SW480 (cell line): ENCODE results near the gene TMX2.
"Not testable (repeated sequence)": the region's sequence is repeated elsewhere in the genome, so short reads cannot be mapped to it uniquely, and the experiment has no call there.

Experiments used
- DNase-seq: peaks from one replicate; pipeline ENCODE4 v3.0.0-alpha.2; 2016; ENCODE audit warnings: low spot score

TMX2 gene

GRCh38 chr11:57713835-57714234 lies 1.4 kb downstream of the TMX2 start:
- no peak for DNase-seq

DNA sequence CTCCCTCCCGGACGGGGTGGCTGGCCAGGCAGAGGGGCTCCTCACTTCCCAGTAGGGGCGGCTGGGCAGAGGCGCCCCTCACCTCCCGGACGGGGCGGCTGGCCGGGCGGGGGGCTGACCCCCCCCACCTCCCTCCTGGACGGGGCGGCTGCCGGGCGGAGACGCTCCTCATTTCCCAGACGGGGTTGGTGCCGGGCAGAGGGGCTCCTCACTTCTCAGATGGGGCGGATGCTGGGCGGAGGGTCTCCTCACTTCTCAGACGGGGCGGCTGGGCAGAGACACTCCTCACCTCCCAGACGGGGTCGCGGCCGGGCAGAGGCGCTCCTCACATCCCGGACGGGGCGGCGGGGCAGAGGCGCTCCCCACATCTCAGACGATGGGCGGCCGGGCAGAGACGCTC lies 4.3 kb downstream of the TMX2 start:
- not testable (repeated sequence) for DNase-seq

DNA sequence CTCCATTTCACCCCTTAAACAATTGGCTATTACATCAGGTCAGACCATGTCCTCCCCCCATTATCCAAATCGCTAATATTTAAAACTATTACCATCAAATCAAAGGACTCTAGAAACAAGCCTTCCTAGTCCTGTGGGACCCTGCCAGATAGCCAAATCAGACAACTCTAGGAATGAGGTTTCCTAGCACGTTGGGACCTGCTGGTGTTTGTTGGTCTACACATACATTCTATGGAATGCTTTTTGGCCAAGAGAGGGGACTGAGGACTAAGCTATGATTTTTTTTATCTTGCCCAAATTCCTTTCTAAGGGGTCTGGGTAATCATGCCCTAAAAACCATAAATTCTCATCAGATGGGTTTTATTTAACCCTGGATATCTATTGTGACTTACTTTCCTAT lies 14.8 kb downstream of the TMX2 start:
- no peak for DNase-seq

DNA sequence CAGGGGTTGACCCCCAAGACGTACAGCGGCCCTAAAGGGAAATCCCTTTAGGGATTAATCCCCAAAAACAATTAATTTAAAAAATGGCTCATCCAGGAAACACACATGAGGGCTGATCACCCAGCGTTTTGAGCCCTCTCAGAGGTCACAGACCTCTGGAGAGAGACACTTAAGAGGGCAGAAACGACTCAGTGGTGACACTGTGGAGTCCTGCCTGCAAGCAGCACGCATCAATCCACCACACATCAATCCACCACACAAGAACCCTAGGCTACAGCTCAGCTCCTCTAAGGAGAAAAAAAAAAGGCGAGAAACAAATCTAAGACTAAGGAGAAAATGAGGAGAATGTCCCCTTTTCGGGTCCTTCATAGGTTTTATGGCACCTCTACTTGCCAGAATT lies 16.4 kb downstream of the TMX2 start:
- DNase-seq: no peak

DNA sequence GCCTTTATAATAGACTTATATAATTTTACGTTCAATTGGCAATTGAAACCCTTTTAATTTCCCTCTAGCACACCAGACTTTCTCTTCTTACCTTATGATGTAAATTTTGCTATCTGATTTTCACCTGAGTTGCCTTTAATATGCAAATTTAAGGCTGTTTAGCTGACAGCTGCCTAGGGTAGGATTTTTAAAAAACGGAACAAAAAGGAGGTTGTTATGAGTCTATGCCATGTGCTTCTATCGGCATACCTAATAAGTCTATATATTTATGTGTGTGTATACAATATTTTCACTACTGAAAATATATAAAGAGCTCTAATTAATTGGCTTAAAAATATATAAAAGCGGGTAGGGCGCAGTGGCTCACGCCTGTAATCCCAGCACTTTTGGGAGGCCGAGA lies 17.1 kb downstream of the TMX2 start:
- no peak for DNase-seq

GRCh38 chr11:57732661-57733060 lies 20.3 kb downstream of the TMX2 start:
- DNase-seq: no peak

DNA sequence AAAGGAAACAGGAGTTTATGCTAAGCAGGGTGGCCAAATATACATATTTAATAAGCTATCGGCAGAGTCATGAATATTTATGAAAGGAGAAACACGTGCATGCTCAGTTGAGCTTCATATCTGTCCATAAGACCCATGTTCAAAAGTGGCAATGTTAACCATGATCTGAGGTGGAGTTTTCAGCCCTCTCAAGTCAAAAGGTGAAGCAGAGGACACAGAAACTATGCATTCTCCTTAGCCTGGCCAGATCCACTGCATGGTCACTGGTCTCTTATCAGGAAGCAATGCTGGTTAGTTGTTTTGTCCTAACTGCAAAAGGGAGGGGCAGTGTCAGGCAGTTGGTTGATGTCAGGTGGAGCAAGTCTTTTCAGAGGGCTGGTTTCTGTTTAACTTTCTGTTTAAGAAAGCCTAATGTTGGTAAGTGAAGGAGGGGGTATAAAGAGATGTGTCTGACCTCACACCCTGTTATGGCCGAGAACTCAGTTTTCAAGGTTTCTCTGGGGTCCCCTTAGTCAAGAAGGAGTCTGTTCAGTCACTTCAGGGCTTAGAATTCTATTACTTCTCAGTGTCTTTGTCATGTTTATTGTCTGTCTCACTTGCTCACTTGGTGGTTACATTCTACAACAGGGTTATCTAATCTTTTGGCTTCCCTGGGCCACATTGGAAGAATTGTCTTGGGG lies 23.4 kb downstream of the TMX2 start:
- no peak for DNase-seq

- DNase-seq: peak; percentile 98
These were observed 29.0 kb downstream of the TMX2 start, which contains the start of gene SELENOH for GRCh38 chr11:57741132-57742086. TSS of gene SELENOH (plus strand) at chr11:57741491. CDS start at chr11:57741596, 105 bp downstream.

DNA sequence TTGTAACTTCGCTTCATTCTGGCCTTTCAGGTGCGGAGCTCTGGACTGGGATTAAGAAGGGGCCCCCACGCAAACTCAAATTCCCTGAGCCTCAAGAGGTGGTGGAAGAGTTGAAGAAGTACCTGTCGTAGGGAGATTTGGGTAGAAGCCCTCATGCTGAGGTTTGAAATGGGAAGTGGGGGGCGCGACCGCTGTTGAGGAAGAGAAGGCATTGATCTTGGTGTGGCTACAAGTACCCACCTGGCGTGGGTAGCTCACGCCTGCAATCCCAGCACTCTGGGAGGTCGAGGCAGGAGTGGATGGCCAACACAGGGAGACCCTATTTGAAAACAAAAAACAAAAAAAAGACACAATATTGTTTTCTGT lies 29.7 kb downstream of the TMX2 start:
- DNase-seq: no peak

GRCh38 chr11:57744357-57744756 lies 32.0 kb downstream of the TMX2 start:
- no peak for DNase-seq

- DNase-seq: no peak
These were observed 32.8 kb downstream of the TMX2 start for GRCh38 chr11:57745206-57745605.

DNA sequence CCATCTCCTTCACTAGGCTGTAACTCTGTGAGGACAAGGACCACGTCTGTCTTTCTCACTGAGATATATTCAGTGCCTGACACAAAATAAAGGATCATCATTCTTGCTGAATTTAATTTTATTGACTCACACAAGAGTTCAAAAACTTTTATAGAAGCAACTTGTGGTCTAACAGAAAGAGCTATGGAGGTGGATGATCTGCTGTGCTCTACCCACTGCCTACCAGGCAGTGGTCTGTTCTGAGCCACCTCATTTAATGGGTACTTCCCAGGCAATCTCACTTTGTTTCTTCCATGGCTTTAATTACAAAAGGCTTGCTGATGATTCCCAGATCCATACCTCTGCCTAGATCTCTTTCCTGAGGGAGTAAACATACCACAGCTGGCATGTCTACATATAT lies 34.5 kb downstream of the TMX2 start:
- DNase-seq: no peak

DNA sequence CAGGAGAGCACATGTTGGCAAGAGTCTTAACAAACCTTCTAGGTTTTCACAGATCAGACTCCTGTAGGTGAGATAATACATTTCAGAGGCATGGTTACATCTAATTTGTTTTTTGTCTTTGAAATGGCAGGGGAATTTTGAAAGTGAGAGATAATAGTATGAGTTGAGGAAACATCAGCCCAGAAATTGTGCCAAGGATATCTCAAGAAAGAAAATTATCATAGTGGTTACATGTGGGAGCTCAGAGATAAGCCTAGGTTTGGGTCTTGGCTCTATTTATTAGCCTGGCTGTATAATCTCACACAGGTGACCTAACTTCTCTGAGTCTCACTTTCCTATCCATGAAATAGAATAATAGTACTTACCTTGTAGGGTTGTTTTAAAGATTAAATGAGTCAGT lies 38.8 kb downstream of the TMX2 start:
- no peak for DNase-seq

DNA sequence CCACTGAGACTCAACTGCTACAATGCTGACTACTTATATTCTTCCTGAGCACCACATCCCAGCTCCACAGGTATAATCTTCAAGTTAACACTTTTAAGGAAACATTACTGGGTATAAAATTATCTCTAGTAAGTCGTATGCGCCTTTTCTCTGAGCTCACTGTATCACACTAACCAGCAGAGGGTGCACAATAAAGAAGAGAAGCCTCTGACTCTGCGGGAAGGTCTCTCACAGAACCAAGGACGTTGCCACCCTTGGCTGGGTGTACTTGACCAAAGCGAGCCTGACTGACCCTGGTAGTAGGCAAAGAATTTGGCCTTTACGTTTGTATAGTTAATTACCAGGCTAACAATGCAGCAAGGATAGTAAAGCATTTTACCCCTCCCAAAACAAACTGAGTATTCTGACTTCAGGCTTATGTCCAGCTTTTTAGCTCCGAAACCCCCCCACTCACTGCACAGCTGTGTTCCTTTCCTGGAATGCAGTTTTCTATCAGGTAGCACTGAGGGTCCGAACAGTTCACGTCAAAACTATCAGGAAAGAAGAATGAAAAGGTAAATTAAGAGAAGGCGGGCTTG lies 39.4 kb downstream of the TMX2 start, which contains the start of gene BTBD18:
Gene BTBD18, minus strand, starts transcription at position 144 of the 578 bp plus-strand sequence. CDS start 631 bp downstream, outside the sequence.
- DNase-seq: peak; percentile 56

GRCh38 chr11:57752954-57753353 lies 40.6 kb downstream of the TMX2 start:
- no peak for DNase-seq

- DNase-seq: no peak
These were observed 45.8 kb downstream of the TMX2 start for GRCh38 chr11:57758174-57758573.

DNA sequence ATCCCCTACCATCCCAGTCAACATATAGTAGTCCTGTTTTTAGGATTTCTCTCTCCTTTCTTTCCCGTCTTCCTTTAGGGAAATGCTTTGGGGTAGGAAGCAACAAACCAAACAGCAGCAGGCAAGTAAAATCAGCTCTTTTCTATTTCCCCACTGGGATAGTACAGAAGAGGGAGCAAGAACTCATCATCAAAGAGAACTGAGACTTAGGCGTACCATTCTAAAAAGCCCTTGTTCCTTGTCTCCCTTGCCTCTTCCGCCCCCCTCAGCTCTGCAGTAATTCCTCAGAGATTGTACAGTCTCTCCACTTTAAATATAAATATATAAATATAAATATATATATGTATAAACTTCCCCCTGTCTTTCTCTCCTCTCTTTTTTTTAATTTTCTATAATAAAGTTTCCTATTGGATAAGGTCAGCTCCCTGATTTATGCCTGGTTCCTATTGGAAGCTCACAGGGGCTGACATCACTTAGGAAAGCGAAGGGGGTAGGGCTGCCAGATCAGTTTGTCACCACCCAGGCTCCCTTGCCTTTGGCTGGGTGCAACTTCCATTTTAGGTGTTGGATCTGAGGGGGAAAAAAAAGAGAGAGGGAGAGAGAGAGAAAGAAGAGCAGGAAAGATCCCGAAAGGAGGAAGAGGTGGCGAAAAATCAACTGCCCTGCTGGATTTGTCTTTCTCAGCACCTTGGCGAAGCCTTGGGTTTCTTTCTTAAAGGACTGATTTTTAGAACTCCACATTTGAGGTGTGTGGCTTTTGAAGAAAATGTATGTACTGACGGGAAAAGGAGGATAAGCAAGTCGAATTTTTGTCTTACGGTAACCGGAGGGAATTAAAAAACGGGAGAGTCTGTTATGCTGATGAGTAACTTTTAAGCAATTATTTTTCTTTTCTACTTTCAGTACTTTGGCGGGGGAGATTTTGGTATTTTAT lies 49.2 kb downstream of the TMX2 start, which contains the start of gene CTNND1:
Gene CTNND1, plus strand, starts transcription at position 502 of the 934 bp plus-strand sequence. CDS start 29,677 bp downstream, outside the sequence.
- DNase-seq: peak; percentile 98

GRCh38 chr11:57762235-57762861 lies 50.0 kb downstream of the TMX2 start:
- peak; percentile 50 for DNase-seq

- peak; percentile 46 for DNase-seq
These were observed 51.2 kb downstream of the TMX2 start for GRCh38 chr11:57763568-57763967.

DNA sequence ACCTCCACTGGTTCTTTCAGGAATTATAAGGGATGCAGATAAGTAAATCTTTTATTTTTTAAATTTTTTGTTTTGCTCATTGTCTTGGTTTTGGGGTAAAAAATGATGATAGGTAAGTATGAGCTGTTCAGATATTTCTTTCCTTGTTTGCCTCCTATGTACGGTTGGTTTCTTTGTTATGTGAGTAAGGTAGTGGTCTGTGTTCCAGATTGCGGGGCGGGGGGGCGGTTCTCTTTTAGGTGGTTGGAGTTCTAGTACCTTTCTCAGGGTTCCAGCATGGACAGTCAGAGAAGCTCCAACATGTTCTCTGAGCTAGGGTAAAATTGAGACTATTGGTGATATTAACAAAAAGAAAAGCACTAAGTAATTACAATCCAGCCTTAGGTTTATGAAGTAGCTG lies 51.6 kb downstream of the TMX2 start:
- no peak for DNase-seq

GRCh38 chr11:57764566-57764965 lies 52.2 kb downstream of the TMX2 start:
- DNase-seq: no peak
